ENCODE results near the gene NUP54. TPM values are rescaled to one million over a fixed set of nuclear protein-coding genes. Genes with fewer than 3 reads are reported as not detected.

NUP54 gene
- polyA plus RNA-seq, 3 donors = 14.0 to 29.8 (median 20.7) TPM

DNA sequence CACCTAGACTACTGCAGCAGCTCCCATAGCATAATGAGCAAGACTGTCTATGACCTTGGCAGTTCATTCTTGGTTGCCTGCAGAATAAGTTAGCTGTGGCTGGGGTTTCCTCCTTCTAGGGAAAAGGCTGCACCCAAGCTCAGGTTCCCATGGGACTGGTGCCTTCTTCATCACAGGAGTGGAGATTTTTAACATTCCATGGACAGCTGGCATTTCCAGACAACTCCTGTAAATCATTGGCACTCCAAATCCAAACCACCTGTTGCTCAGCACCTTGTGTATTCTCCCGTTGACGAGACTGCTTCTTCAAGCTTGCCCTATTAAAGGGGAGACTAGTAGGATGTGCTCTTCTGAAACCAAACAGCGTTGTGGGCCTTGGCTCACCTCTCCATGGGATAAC lies 7.8 kb upstream of the NUP54 start:
- WGBS, 3 donors = 66 to 92% (median 86%) methylated on average over 3 of the region's 3 CpGs
- H3K27ac ChIP-seq (ENCODE audit: low read depth, low read length) = no peak overlapping the region

DNA sequence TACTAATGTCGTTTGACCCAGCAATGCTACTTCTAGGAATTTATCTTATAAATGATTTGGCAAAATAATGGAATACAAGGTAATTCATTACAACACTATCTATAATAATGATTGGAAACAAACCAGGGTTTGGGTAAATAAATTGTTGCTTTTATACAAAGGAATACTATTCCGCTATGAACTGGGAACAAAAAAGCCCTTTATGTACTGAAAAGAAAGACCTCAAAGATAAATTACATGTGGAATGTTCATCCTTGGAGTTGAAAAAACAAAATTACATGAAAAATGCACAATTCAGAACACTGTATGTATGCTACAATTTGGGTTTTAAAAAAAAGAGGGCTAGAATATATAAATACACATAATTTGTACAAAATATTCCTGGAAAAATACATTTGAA lies 5.2 kb upstream of the NUP54 start:
- H3K27ac ChIP-seq (ENCODE audit: low read depth, low read length) = no peak overlapping the region
- WGBS, 3 donors = 66 to 93% (median 93%) methylated on average over 2 of the region's 2 CpGs

DNA sequence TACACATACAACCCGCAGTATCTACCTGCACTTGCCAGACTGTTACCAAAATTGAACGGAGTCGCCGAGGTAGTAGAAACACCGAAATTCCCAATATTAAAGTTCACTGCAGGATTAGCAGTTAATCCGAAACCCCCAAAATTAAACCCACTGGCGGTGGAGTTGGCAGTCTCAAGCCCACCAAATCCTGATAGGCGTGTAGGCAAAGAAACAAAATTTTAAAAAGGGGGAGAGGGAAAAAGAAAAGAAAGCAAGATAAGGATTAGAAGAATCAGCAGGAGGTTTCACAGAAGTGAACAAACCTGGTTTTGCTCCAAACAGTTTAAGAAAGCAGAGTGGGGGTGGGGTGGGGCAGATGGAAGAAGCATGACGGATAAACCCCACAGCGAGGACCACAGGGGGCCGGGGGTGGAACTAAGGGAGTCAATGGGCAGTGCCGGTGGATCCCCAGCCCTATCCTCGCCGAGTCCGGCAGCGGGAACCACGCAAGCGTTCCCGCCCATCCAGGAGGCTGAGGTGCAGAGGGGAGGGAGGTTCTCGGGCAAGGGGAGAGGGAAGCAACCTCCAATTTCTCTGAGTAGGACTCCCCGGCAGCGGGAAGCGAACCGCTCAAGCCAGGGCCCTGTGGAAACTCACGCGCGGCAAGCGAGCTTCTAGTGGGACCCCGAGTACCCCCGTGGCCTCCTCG lies 599 bp downstream of the NUP54 start:
- WGBS, 3 donors = 0 to 1% (median 0%) methylated on average over 31 of the region's 31 CpGs
- peak overlapping the region; percentile 1 for H3K27ac ChIP-seq (ENCODE audit: low read depth, low read length)

DNA sequence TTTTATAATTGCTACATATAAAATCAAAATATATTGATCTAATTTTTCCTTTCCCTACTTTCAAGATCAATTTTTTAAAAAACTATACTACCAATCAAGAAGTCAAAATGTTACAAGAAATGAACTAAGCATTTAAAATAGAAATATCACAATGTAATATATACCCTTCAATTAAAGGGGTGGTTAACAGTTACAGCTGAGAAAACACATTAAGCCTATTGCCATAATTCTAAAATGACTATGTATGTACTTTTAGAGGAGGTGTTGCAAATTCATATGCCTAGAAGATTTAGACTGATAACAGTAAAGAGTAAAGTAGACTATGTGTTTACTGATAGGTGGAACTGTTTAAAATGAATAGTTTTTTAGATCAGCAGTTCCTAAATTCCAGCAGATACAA lies 3.7 kb downstream of the NUP54 start:
- no peak overlapping the region for H3K27ac ChIP-seq (ENCODE audit: low read depth, low read length)

DNA sequence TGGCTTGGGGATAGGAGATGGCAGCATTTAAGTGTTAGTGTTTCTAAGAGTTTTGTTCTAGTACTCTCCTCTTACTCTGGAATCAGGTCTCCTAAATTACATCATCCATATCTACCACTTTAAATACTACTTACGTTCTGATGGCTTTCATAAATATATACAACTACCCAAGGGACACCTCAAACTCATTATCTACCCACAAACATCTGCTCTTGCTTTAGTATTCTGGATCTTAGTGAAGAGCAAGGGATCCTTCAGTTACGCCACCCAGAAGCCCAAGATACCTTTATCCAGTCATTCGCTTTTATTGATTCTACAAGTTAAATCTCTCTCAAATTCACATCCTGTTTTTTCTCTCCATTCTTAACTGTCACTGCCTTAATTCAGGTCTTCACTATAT lies 7.0 kb downstream of the NUP54 start:
- no peak overlapping the region for H3K27ac ChIP-seq (ENCODE audit: low read depth, low read length)
- 91 to 98% (median 97%) methylated on average over 3 of the region's 3 CpGs for WGBS, 3 donors

DNA sequence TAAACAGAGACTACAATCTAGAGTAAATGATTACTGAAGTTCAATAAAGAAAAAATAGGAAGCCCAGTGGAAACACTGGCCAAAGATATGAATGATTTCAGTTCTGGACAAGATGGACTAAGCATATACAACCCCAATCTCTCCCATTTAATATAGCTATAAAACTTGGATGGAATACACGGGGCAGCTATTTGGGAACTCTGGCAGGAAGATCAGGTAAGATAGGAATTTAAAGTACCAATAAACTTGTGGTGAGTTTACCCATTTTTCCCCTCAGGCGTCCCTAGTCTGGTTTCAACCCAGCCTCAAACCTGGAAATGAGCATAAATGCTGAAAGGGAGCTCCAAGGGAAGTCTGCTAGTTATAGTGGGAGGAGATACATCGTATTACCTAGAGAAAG lies 20.4 kb downstream of the NUP54 start:
- 95 to 98% (median 97%) methylated on average over 3 of the region's 3 CpGs for WGBS, 3 donors

DNA sequence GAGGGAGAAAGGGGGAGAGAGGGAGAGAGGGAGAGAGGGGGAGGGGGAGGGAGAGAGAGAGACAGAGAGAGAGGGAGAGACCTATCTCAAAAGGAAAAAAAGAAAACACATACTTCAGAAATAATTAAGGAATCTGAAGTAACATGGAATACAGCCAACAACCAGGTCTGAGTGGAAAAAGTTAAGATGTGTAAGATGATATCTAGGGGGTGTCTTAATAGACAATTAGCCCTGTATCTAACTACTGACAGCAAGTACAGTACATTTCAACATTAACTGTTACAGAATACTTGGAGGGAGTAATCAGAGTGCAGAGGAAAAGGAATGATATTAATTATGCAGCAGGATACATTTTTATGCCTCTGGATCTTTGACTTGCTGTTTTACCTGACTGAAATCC lies 22.4 kb downstream of the NUP54 start:
- no peak overlapping the region for H3K27ac ChIP-seq (ENCODE audit: low read depth, low read length)

More for the DNA sequence above, 20.4 kb downstream of the NUP54 start:
- no peak overlapping the region for H3K27ac ChIP-seq (ENCODE audit: low read depth, low read length)

DNA sequence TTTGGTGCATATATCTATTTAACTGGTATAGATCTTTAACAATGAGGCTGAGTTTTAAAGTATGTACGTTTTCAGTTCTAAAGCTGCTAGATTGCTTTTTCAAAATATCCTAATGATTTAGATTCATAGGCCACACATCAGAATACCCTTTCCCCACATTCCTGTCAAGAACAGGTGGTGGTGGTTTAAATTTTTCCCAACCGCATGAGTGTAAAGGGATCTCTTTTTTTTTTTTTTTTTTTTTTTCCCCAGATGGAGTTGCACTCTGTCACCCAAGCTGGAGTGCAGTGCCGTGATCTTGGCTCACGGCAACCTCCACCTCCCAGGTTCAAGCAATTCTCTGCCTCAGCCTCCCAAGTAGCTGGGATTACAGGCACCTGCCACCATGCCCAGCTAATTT lies 28.0 kb downstream of the NUP54 start:
- WGBS, 3 donors = 52 to 98% (median 92%) methylated on average over 4 of the region's 4 CpGs

DNA sequence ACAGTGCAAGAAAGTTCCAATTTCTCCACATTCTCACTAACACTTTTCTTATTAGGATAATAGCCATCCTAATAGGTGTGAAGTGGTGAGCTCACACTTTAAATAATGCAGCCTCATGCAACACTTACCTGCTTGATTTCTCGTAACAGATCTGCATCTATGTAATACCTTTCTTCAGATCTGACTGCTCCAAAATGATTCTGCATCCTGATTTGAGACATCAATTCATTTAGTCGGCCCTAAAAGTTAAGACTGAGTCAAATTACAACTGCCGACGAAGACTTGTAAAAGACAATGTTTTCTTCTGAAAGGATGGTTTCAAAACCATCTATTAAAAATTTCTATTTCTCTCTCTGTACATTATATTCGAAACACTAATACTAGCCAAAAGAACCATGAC lies 30.7 kb downstream of the NUP54 start:
- H3K27ac ChIP-seq (ENCODE audit: low read depth, low read length) = no peak overlapping the region
- 97 to 98% (median 97%) methylated on average over 5 of the region's 5 CpGs for WGBS, 3 donors

More for the DNA sequence above, 28.0 kb downstream of the NUP54 start:
- no peak overlapping the region for H3K27ac ChIP-seq (ENCODE audit: low read depth, low read length)

DNA sequence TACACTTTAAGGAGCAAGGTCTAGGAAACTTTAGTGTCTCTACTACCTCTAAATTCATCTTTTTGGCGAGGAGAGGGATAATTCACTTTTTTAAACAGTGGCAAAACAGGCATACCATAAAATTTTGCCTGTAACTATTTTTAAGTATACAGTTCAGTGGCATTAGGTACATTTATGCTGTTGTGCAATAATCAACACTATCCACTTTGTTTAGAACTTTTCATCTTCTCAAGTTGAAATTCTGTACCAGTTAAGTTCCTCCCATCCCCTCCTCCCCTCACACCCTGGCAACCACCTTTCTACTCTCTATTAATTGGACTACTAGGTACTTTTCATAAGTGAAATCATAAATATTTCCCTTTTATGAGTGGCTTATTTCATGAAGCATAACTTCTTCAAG lies 31.4 kb downstream of the NUP54 start:
- H3K27ac ChIP-seq (ENCODE audit: low read depth, low read length) = no peak overlapping the region
- 95 to 100% (median 97%) methylated on average over 1 of the region's 1 CpG for WGBS, 3 donors

DNA sequence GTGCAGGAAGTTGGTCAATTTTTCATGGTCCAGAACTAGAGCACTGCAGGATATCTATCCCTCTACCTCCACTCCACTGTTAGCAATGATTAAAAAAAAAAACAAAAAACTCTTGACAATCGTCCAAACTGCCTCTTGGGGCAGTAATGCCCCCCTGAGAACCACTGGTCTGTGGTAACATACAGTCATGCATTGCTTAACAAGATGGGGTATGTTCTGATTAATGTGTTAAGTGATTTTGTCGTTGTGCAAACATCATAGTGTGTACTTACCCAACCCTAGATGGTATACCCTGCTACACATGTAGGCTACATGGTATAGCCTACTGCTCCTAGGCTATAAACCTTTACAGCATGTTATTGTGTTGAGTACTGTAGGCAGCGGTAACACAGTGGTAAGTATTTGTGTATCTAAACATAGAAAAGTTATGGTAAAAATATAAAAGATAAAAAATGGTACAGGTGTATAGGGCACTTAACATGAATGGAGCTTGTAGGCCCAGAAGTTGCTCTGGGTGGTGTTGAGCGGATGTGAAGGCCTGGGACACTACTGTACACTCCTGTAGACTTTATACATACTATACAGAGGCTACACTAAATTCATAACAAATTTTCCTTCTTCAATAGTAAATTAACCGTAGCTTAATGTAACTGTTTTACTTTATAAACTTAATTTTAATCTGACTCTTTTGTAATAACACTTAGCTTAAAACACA lies 39.6 kb downstream of the NUP54 start:
- WGBS, 3 donors = 50 to 61% (median 60%) methylated on average over 5 of the region's 5 CpGs
- no peak overlapping the region for H3K27ac ChIP-seq (ENCODE audit: low read depth, low read length)

DNA sequence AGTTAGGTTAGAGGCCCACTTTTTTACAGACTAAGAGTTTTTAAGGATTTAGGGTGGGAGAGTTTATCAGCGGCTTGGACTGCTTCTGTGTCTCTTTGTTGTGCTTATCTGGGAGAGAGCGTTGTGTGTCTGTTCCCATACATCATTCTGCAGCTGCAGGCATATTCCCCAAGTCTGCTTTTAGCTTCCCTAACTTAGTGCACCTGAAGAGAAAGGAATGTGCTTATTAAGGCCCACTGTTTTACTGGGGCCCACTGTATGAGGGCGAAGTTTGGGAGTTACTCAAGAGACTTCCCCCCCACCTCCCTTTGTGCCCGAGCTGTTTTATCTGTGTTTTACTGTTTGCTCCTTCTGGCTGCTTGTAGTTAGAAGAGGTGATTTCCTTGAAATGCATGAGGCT lies 41.8 kb downstream of the NUP54 start:
- 52 to 78% (median 72%) methylated on average over 4 of the region's 4 CpGs for WGBS, 3 donors
- no peak overlapping the region for H3K27ac ChIP-seq (ENCODE audit: low read depth, low read length)

DNA sequence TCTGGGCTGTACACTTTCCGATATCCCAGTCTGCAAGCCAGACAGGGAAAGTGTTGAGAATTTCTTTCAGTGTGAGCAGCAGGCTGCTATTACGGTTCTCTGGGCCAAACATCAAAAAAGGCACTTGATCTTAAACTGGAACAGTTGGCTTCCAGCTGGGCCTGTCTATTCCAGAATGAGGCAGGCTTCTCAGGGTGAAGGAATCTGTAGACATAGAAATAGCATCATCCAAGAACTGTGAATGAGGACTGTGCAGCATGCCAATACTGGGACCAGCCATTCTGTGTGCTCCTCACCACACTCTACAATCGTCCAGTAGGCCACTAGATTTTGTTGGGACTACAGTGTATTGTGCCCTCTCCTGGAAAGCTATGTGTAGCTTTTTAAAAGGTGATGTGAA lies 42.5 kb downstream of the NUP54 start:
- H3K27ac ChIP-seq (ENCODE audit: low read depth, low read length) = no peak overlapping the region
- 78 to 79% (median 78%) methylated on average over 3 of the region's 3 CpGs for WGBS, 3 donors

DNA sequence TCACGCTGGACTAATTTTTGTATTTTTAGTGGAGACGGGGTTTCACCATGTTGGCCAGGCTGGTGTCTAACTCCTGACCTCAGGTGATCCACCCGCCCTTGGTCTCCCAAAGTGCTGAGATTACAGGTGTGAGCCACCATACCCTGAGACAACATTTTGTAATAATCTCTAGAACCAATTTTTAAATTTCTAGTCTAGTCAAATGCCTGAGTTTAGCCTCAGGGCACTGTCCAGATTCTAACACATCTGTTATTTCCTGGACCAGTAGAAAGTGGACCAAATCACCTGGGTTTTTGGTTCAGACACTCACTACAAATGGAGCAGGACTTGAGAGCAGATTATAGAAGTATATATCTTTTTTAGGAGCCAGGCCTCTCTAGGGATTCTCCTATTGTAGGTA lies 52.1 kb downstream of the NUP54 start:
- no peak overlapping the region for H3K27ac ChIP-seq (ENCODE audit: low read depth, low read length)
- WGBS, 3 donors = 87 to 94% (median 92%) methylated on average over 3 of the region's 3 CpGs

DNA sequence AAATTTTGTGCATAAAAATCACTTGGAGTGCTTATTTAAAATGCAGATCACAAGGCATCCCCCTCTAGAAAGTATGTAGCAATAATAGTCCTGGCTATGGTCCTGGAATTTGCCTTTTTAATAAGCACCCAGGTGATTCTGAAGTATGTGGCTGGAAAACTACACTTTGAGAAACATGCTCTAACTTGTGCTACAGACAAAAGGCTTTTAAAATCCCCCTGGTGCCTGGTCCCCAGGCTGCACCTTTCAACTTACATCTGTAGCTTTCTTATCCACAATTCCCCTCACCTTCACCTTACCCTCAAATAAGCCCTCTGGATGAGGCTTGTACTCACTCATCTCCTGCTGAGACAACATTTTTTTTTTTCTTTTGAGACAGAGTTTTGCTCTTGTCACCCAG lies 52.6 kb downstream of the NUP54 start:
- H3K27ac ChIP-seq (ENCODE audit: low read depth, low read length) = no peak overlapping the region

DNA sequence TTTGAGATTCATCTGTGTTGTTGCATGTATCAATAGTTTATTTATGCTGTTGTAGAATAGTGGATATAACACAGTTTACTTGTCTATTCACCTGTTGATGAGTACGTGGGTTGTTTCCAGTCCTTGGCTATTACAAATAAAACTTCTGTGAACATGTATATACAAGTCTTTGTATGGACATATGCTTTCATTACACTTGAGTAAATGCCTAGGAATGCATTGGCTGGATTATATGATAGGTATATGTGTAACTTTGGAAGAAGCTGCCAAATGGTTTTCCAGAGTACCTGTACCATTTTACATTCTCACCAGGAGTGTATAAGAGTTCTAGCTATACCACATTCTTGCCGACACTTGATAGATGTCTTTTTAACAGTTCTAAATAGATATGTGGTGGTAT lies 57.1 kb downstream of the NUP54 start:
- 89 to 93% (median 92%) methylated on average over 2 of the region's 2 CpGs for WGBS, 3 donors
- H3K27ac ChIP-seq (ENCODE audit: low read depth, low read length) = no peak overlapping the region

DNA sequence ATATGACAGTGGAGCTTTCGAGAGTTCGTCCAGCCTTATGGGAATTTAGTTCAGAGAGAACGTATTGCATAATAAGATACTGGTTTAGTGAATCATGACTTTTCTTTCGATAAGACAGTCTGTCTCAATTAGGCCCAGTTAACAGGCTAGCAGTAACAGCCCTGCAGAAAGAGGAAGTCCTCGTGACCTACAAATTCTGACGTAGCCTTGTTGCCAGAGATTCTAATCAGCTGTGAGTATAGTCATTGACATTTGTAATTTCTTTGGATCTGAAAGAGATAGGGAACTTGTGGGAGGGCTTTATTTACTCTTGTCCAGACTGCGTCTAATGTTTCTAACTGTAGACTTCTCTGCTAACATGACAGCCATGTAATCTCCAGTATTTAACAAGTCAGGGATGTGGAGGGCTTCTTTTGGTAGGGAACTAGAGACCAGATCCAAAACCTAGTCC lies 57.9 kb downstream of the NUP54 start:
- H3K27ac ChIP-seq (ENCODE audit: low read depth, low read length) = no peak overlapping the region
- 23 to 50% (median 33%) methylated on average over 7 of the region's 7 CpGs for WGBS, 3 donors

DNA sequence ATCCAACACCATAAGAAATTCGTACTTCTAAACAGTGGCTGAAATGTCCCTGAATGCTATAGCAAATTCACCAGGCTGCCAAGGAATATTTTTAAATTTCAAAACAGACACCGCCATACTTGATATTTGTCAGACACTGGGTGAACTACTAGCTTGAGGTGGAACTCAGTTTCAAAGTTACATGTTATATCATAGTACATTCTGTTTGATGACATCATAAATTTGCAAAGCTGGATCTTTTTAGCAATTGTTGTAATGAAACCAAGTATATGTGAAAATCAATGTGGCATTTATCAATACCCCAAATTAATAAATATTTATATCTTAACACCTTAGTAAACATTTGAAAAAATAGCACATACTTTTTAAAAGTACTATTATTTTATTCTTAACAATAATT lies 59.5 kb downstream of the NUP54 start:
- WGBS, 3 donors = 86 to 97% (median 86%) methylated on average over 2 of the region's 2 CpGs
- H3K27ac ChIP-seq (ENCODE audit: low read depth, low read length) = no peak overlapping the region

DNA sequence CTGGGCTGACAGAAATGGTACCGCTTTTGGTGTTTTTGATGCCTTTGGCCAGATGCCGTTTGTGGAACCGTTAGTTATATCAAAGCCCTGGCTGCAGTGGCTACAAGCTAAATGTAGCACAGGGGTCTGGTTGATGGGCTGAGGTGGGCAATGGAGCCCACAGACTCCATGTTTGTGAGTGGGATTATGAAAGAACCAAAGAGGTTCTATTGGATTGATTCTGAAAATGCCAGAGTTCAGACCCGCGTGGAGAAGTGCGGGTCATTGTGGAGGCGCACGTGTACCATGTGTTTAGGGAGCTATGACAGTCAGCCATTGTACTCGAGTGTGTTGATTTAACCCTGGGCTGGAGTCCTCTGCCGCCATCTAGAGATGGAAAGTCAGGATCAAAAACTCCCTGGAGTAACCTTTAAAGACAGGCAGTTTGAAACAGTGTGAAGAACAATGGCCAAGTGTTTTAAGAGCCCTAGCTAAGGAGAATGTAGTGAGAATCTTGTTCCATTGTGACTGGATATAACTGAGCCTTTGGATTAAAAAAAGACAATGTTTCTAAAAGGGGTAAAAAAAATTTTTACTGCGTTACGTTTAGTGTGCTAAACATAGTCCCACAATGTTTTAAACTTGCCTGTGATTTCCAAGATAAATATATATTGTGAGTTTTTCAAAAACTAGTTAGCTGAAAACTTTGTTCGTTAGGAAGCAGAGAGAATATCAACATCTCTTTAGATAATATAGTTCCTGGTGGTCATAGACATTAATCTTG lies 61.0 kb downstream of the NUP54 start:
- H3K27ac ChIP-seq (ENCODE audit: low read depth, low read length) = no peak overlapping the region
- WGBS, 3 donors = 25 to 45% (median 43%) methylated on average over 13 of the region's 13 CpGs

DNA sequence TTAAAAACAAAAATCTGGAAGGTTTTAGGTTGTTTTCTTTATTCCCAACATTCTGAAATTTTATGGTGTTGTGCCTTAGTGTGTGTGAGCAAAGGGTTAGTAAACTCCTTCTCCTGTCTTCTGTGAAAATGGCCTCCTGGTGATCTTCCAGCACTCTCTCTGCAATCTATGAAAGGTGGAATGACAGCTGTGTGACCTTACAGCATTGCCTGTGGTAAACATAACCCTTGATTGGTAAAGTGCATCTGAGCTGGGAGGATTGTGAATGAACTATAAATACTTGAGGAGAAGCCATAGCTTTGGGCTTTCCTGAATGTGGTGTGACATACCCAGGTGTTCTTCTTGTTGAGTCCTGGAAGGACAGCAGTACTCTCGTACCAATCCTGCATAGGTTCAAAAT lies 63.7 kb downstream of the NUP54 start:
- H3K27ac ChIP-seq (ENCODE audit: low read depth, low read length) = no peak overlapping the region
- WGBS, 3 donors = 52 to 82% (median 72%) methylated on average over 1 of the region's 1 CpG

All from adipose tissue (tissue), 3 donors.